HG03521 (cell line): ENCODE results near the gene ANKH.

Experiments
- ATAC-seq: cut with Tn5 transposase; IDR thresholded peaks from one replicate; pipeline ENCODE4 v1.9.1; 2021; ENCODE audit warnings: mild to moderate bottlenecking, moderate library complexity; ENCODE audit not compliant: unreplicated experiment

ANKH gene

GRCh38 chr5:14721990-14722656, 149.5 kb downstream of the ANKH start:
- ATAC-seq = no peak

GRCh38 chr5:14720236-14720923, 151.2 kb downstream of the ANKH start:
- no peak for ATAC-seq

DNA sequence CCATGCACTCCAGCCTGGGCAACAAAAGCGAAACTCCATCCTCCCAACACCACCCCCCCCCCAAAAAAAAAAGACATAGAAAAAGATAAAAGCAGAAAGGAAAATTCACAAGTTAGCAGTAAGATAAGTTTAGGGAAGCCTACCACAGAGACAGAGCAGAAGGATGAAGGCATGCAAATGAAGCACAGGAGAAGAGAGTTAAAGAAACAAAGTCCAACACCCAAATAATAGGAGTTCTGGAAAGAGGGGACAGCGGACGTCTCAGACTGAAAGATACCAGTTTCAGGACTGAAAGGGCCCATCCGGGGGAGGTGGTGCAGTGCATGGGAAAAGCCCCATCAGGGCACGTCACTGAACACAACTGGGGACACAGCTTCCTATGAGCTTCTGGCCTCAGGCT, 152.8 kb downstream of the ANKH start:
- no peak for ATAC-seq

- no peak for ATAC-seq
Observed at GRCh38 chr5:14716755-14717752, 154.5 kb downstream of the ANKH start.

DNA sequence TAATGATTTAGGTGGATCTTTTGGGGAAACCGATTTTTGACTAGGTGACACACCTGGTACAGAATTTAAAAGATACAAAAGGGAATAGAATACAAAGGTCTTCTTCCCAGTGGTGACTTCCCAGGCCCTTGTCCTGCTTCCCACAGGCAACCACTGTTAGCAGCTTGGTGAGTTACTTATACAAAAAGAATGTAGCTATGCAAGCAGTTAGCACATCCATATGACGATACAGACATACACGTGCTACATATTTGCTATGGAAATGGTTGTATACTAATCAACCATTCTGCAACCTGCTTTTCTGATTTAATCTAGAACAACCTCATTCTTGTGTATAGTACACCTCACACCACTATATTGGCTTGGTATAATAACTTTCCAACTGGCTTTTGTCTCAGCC, 156.1 kb downstream of the ANKH start:
- no peak for ATAC-seq

DNA sequence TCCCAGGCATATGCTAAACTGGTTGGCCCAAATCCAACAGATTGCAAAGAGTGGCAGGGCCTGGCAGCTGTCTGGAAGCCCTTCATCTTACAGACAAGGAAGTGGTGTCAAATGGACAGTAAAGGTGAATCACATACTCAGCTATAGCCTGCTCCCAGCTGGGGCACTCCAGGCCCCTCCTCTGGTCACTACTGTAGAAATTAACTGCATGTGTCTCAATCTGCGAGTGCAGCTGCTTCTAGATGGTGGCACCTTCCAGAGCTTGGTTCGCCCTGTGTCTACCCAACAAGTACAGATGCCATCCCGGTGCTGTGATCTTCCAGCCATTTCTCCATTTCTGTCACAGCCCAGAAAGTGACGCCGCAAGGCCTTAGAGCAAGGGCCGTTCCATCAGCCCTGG, 156.9 kb downstream of the ANKH start:
- no peak for ATAC-seq

GRCh38 chr5:14713476-14714390, 157.8 kb downstream of the ANKH start:
- ATAC-seq = no peak

DNA sequence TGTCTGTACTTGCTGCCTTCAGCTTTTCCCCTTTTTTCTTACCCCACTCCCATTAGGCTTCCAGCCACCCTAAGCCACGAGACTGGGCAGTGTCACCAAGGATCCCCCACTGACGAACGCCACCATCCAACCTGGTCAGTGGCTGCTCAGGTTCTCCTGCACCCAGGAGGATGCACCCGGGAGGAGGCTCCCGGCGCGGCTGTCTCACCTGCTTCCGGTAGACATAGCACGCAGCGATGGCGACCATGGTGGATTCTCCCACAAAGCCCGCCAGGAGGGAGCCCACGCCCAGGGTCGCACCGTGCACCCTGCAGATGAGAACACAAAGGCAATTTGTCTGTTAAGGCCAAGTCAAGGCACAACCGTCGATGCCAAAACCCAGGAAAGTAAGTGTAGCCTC, 158.9 kb downstream of the ANKH start:
- ATAC-seq = no peak

DNA sequence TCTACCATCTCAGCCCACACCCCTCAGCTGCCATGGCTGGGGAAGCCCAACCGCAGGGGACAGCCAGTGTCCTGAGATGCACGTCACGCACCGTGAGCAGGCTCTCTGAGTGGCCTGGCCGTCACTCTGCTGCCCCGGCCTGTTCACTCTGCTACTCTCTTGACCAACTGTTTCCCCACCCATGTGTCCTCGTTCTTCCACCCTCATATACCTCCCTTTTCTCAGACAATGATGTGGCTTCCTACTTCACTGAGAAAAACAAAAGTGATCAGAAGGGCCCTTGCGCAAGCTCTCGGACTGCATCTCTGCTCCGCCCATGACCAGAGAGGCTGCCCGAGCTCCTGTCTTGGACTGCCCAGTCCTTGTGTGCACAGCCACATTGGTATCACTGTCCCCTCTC, 159.4 kb downstream of the ANKH start:
- no peak for ATAC-seq

DNA sequence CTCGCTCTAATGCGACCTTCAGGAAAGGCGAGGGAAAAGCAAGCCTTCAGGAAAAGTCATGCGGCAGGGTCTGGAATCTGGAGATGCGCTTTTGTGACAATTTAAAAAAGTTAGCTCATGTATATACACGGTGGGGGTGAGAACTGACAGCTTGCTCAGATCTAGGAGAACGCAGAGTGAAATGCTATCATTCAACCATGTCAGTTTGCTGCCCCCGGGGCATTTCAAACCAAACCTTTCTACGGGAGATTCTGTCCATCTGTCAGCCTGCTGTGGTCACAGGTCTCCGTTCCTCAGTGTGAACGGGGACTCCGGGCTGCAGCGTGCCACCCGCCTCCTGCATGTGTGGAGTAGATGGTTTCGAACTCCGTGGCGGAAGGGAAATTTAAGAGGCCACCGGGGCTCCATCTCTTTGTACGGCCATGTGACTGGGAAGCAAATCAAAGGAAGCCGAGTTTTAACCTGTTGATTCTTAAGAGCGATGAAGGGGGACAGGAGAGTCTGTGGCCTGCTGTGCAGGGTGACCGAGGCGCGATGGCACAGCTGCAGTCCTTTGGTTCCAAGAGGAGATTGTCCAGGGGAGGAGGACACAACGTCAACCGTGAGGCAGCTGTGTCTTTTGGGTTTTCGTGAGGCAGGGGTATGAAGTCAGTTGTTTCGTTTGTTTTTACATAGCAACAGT, 161.1 kb downstream of the ANKH start:
- no peak for ATAC-seq

DNA sequence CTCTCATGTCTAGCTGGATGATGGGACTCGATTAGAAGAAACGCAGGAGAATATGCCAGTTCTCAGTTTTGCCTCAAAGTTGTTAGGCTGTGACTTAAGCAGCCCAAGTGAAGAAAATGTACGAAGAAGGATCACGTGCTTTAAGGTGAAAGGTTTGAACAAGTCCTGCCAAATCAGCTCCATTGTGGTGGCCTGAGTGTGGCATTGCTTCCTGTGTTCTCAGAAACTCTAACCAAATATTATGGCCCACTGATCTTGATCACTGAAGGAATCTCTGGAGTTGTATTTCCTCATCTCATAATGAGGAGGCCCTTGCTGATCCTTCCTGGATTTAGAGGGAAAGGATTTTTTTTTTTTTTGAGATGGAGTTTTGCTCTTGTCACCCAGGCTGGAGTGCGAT, 163.0 kb downstream of the ANKH start:
- no peak for ATAC-seq

GRCh38 chr5:14707811-14708390, 163.7 kb downstream of the ANKH start:
- ATAC-seq = no peak

GRCh38 chr5:14706615-14707021, 165.0 kb downstream of the ANKH start:
- no peak for ATAC-seq

- no peak for ATAC-seq
Observed at GRCh38 chr5:14705556-14705955, 166.0 kb downstream of the ANKH start.

DNA sequence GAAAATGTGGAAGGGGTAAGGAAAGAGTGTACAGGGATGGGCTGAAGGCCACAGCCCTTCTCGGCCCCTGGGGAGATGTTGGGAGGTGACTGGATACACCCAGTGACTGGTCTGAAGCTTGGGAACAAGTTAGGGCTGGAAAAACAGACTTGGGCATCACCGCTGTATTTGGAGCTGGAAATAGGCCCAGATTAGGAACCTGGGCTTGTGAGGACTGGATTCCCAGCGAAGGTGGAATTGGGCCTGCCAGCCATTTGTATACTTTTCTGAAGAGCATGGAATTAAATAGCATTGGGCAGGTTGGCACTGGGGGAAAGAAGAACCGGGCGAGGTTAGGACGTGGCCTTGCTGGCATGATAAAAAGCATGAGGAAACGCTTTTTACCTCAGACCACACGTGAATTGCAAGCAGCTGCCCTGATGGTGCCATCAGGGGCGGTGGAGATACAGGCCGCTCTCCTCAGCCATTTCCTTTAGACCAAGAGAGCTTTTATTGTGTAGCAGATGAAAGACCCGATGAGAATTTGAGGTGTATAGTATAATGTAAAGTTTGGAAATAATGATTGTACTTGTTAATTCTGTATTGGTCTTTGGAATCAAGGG, 169.2 kb downstream of the ANKH start:
- ATAC-seq = no peak

DNA sequence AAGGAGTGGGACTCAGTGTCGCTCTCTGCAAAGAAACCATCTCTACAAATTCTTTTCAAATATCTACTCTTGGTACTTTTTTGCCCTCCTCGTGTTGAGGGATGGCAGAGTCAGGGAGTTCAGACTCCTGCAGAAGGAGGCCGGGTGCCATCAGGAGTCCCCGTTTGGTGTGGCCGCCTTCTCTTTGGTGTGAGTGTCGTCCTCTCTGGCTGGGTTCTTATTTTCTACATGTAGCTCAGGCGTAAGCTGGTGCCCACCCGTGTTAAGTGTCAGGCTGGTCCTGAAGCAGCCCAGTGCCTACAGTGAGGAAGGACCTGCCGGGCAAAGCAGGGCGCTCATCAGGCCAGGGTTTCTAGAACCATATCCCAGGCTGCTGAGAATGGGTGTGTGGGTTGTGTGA, 170.0 kb downstream of the ANKH start:
- ATAC-seq = no peak

- no peak for ATAC-seq
Observed at GRCh38 chr5:14700478-14701436, 170.8 kb downstream of the ANKH start.

DNA sequence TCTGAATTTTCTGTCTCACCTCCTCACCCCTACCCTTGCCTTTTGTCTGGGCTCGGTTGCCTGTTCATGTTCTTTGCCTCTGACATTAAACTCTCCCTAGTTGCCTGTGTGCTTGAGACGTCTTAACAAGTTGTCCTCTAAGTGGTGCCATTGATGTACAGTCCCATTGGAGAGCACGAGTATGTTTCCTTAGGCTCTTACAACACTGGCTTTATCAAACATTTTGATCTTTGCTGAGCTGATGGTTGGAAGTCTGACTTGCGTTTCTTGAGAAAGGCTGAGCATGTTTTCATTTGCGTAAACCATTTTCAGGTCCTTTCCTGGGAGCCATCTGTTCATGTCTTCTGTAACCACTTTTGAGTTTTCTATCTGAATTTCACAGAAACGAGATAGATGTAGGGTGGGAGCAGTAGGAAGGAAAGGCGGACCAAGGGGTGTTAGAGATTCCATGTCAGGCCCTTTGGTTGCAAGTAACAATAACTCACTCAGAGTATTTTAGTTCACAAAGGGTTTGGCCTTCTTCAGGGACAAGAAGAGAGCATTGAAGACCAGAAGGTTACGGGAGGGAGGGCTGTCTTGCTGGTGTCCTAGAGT, 171.7 kb downstream of the ANKH start:
- no peak for ATAC-seq
